Parathyroid adenoma (tissue), 2 donors: Measurements from ENCODE around the gene MAP3K20.

Experiments
- H2AFZ ChIP-seq: fragments of 300-600 bp; sonication (generic); one replicate; pipeline ENCODE4 v1.7.0; 2017; ENCODE audit warnings: antibody characterized with exemption, mild to moderate bottlenecking
- H3K27ac ChIP-seq: fragments of 300-600 bp; sonication (generic); one replicate; pipeline ENCODE4 v1.7.0; 2017
- H3K27me3 ChIP-seq: fragments of 300-600 bp; sonication (generic); one replicate; pipeline ENCODE4 v1.7.0; 2017; ENCODE audit warnings: low read length; ENCODE audit not compliant: control insufficient read depth, insufficient read depth
- H3K36me3 ChIP-seq: fragments of 300-600 bp; sonication (generic); one replicate; pipeline ENCODE4 v1.7.0; 2017; ENCODE audit warnings: low read length; ENCODE audit not compliant: control insufficient read depth, insufficient read depth
- H3K4me1 ChIP-seq: fragments of 300-600 bp; sonication (generic); one replicate; pipeline ENCODE4 v1.7.0; 2017; ENCODE audit warnings: control low read depth
- H3K4me2 ChIP-seq: fragments of 300-600 bp; sonication (generic); one replicate; pipeline ENCODE4 v1.7.0; 2017; ENCODE audit warnings: low read length
- H3K4me3 ChIP-seq: fragments of 300-600 bp; sonication (generic); one replicate; pipeline ENCODE4 v1.7.0; 2017; ENCODE audit warnings: low read depth, low read length
- H3K79me2 ChIP-seq: fragments of 300-600 bp; sonication (generic); one replicate; pipeline ENCODE4 v1.7.0; 2017; ENCODE audit warnings: control low read depth
- H3K9ac ChIP-seq: fragments of 300-600 bp; sonication (generic); one replicate; pipeline ENCODE4 v1.7.0; 2017; ENCODE audit warnings: mild to moderate bottlenecking
- H3K9me3 ChIP-seq: fragments of 300-600 bp; sonication (generic); one replicate; pipeline ENCODE4 v1.7.0; 2017; ENCODE audit warnings: low read length; ENCODE audit not compliant: control insufficient read depth
- CTCF ChIP-seq: fragments of 300-600 bp; sonication (generic); IDR thresholded peaks from one replicate; pipeline ENCODE4 v1.7.0; 2017; ENCODE audit warnings: antibody characterized with exemption, mild to moderate bottlenecking
- donor health status: primary hyperparathyroidism.

Gene MAP3K20

DNA sequence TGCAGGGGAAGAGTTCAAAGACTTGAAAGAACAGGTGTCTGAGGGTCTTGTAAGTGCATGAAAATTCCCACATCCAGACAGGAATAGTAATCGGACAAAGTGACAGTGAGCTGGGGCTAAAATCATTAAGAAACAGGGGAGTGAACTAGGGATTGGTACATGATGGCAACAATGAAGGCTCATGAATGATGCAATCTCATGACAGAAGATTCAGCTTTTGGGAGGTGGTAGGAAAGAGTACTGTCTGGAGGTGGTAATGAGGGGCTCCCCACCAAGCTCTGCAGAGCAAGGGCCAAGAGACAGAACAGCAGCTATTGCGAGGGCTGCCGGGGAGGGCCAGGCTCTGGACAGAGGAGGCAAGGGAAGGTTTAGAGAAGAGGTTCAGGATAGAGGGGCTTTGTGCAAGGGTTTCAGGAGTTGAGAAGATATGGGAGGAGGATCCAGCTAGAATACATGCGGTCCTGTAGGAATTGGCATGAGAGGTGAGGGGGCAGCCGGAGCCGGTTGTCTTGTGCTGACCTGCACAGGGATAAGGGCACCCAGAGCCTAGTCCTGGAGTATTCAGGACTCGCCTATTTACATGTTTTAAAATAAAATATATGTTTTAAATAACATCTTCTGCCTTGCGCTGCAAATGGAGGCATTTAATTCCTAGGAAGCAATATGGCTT, 31.4 kb downstream of the MAP3K20 start:
- Histone ChIP-seq H3K9me3 (no peaks in the 10 kb centered on the region), H3K9ac (no peak overlapping the region), H2AFZ (no peak overlapping the region), H3K79me2 (peaks cover 39% of the 10 kb centered on the region), H3K4me3 (no peak overlapping the region), H3K27ac (no peak overlapping the region), H3K27me3 (no peaks in the 10 kb centered on the region), H3K4me1 (peaks cover 35% of the 10 kb centered on the region), H3K4me2 (no peak overlapping the region), H3K36me3 (no peaks in the 10 kb centered on the region)
- TF ChIP-seq CTCF = no peak

- H3K4me3 ChIP-seq = no peak overlapping the region
- no peak overlapping the region for H3K4me2 ChIP-seq
- H3K27ac ChIP-seq = no peak overlapping the region
- H2AFZ ChIP-seq = no peak overlapping the region
- H3K9me3 ChIP-seq = no peaks in the 10 kb centered on the region
- no peak overlapping the region for H3K9ac ChIP-seq
- peaks cover 42% of the 10 kb centered on the region for H3K79me2 ChIP-seq
- no peaks in the 10 kb centered on the region for H3K36me3 ChIP-seq
- no peak for TF ChIP-seq CTCF
- H3K4me1 ChIP-seq = peaks cover 33% of the 10 kb centered on the region
- no peaks in the 10 kb centered on the region for H3K27me3 ChIP-seq
Observed at GRCh38 chr2:173107629-173108022, 32.0 kb downstream of the MAP3K20 start.

- Histone ChIP-seq H3K4me1 (peaks cover 16% of the 10 kb centered on the region), H3K4me3 (no peak overlapping the region), H2AFZ (peak overlapping the region; percentile 9), H3K27me3 (no peaks in the 10 kb centered on the region), H3K36me3 (no peaks in the 10 kb centered on the region), H3K27ac (peak overlapping the region; percentile 0), H3K79me2 (peaks cover 44% of the 10 kb centered on the region), H3K9me3 (no peaks in the 10 kb centered on the region), H3K4me2 (no peak overlapping the region), H3K9ac (no peak overlapping the region)
- TF ChIP-seq CTCF = no peak
Observed at GRCh38 chr2:173109253-173110188, 33.9 kb downstream of the MAP3K20 start.

DNA sequence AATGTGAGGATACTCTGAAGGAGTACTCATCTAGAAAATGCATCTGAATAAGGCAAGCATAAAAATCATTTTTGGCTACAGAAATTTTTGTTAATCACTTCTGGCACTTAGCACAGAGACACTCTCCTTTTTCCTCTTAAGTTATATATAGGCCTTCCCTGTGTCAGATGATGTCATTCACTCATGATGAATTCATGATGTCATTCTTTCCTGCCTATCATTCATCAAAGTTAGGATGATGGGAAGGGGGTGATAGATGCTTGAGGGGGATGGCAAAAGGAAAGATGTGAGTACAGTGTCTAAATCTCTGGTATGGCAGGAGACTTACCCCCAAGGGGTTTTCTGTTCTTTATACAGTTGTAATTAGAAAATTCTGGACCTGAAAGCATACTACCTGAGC, 42.0 kb downstream of the MAP3K20 start:
- H3K9ac ChIP-seq = no peak overlapping the region
- H3K79me2 ChIP-seq = peaks cover 38% of the 10 kb centered on the region
- no peak overlapping the region for H3K4me3 ChIP-seq
- H3K9me3 ChIP-seq = no peaks in the 10 kb centered on the region
- H3K4me1 ChIP-seq = no peaks in the 10 kb centered on the region
- H3K27ac ChIP-seq = no peak overlapping the region
- no peak overlapping the region for H3K4me2 ChIP-seq
- TF ChIP-seq CTCF = no peak
- H2AFZ ChIP-seq = no peak overlapping the region
- no peaks in the 10 kb centered on the region for H3K36me3 ChIP-seq
- H3K27me3 ChIP-seq = no peaks in the 10 kb centered on the region
